ENCODE results near the gene TTC27. TPM values are rescaled to one million over a fixed set of nuclear protein-coding genes. Genes with fewer than 3 reads are reported as not detected.

The TTC27 gene
- total RNA-seq, 1 experiment from 2014 or later, result 25.1 TPM

GRCh38 chr2:32627814-32628579 lies at the start of gene TTC27 (continued):
- TF ChIP-seq ZSCAN18 (CRISPR knock-in tag; IDR thresholded peaks at IDR 0.05) (no peak), SMAD3 (CRISPR knock-in tag; IDR thresholded peaks at IDR 0.05; ENCODE audit: borderline replicate concordance) (no peak), ZBTB21 (CRISPR knock-in tag; IDR thresholded peaks at IDR 0.05; ENCODE audit: borderline replicate concordance) (no peak), E2F4 (CRISPR knock-in tag; IDR thresholded peaks at IDR 0.05; ENCODE audit: borderline replicate concordance, low read depth) (no peak), ZNF232 (CRISPR knock-in tag; IDR thresholded peaks at IDR 0.05) (no peak), JAZF1 (CRISPR knock-in tag; IDR thresholded peaks at IDR 0.05) (no peak), HMGXB4 (CRISPR knock-in tag; IDR thresholded peaks at IDR 0.05) (no peak), ZNF219 (CRISPR knock-in tag; IDR thresholded peaks at IDR 0.05; ENCODE audit: borderline replicate concordance) (no peak), ATF2 (CRISPR knock-in tag; IDR thresholded peaks at IDR 0.05; ENCODE audit: borderline replicate concordance, low read depth) (no peak), E2F5 (CRISPR knock-in tag; IDR thresholded peaks at IDR 0.05) (peak; percentile 36; the same call in 1 of the 2 replicates), GRHL2 (CRISPR knock-in tag; IDR thresholded peaks at IDR 0.05; ENCODE audit: insufficient replicate concordance, severe bottlenecking) (no peak), ZNF512 (CRISPR knock-in tag; IDR thresholded peaks at IDR 0.05; ENCODE audit: borderline replicate concordance) (no peak), ESRRA (CRISPR knock-in tag; IDR thresholded peaks at IDR 0.05; ENCODE audit: borderline replicate concordance) (no peak), MLX (CRISPR knock-in tag; IDR thresholded peaks at IDR 0.05) (no peak), FOXK1 (CRISPR knock-in tag; IDR thresholded peaks at IDR 0.05) (peak; percentile 54; the same call in 1 of the 2 replicates), ATF3 (CRISPR knock-in tag; conservative IDR thresholded peaks at IDR 0.05) (no peak), IRF2 (CRISPR knock-in tag; IDR thresholded peaks at IDR 0.05; ENCODE audit: borderline replicate concordance, low read depth) (no peak), CBFB (CRISPR knock-in tag; IDR thresholded peaks at IDR 0.05; ENCODE audit: low read depth) (no peak), EMX1 (CRISPR knock-in tag; IDR thresholded peaks at IDR 0.05) (no peak), ERG (CRISPR knock-in tag; IDR thresholded peaks at IDR 0.05) (no peak), ATF1 (CRISPR knock-in tag; IDR thresholded peaks at IDR 0.05) (no peak), SP1 (CRISPR knock-in tag; conservative IDR thresholded peaks at IDR 0.05) (peak; percentile 67), KAT7 (CRISPR knock-in tag; IDR thresholded peaks at IDR 0.05; ENCODE audit: borderline replicate concordance) (0 out of 2 replicates have a peak, but pooled peaks have one; percentile 19), ZNF416 (CRISPR knock-in tag; IDR thresholded peaks at IDR 0.05) (no peak), E2F1 (CRISPR knock-in tag; IDR thresholded peaks at IDR 0.05) (peak; percentile 37; the same call in 1 of the 2 replicates)

Measured in WTC11 (cell line).